ENCODE measurements around the gene KCNA2.

KCNA2 gene

GRCh38 chr1:110545492-110545891 is 60.7 kb downstream of the KCNA2 start:
- in situ Hi-C loops (cut with MboI; ENCODE audit: low sequenced_read_pairs, unreplicated experiment), result no loop called here

GRCh38 chr1:110544753-110545152 is 61.4 kb downstream of the KCNA2 start:
- in situ Hi-C loops (cut with MboI; ENCODE audit: low sequenced_read_pairs, unreplicated experiment), result no loop called here

More at GRCh38 chr1:110545492-110545891, 60.7 kb downstream of the KCNA2 start:
- no peak for TF ChIP-seq CTCF (IDR thresholded peaks at IDR 0.05; ENCODE audit: borderline replicate concordance, control extremely low read depth, extremely low read depth, insufficient read depth, missing control alignments)
- DNase-seq (ENCODE audit: low spot score), result no peak

More at GRCh38 chr1:110544753-110545152, 61.4 kb downstream of the KCNA2 start:
- no peak for DNase-seq (ENCODE audit: low spot score)
- no peak for TF ChIP-seq CTCF (IDR thresholded peaks at IDR 0.05; ENCODE audit: borderline replicate concordance, control extremely low read depth, extremely low read depth, insufficient read depth, missing control alignments)
